GM18861 (cell line): ENCODE results near the gene TENM3.

Experiments used
- ATAC-seq: cut with Tn5 transposase; IDR thresholded peaks from one replicate; pipeline ENCODE4 v1.9.1; 2021; ENCODE audit not compliant: unreplicated experiment

Gene TENM3

DNA sequence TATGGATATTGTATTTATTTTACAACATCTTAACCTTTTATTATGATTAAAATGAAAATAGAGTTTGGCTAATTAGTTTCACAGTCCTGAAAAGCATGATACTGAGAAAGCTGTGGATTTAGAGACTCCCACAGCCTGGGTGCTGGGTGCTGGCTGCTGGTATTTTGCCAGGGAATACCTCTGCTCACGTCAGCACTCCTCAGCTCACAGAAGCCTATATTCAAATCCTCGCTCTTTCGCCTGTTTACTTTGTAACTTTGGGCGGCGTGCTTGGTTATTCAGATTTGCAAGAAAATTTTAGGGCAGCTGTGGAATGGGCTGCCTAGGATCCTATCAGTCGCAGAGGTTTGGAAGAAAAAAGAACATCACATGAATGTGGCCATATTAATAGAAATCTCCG lies 412.1 kb downstream of the TENM3 start:
- no peak for ATAC-seq

DNA sequence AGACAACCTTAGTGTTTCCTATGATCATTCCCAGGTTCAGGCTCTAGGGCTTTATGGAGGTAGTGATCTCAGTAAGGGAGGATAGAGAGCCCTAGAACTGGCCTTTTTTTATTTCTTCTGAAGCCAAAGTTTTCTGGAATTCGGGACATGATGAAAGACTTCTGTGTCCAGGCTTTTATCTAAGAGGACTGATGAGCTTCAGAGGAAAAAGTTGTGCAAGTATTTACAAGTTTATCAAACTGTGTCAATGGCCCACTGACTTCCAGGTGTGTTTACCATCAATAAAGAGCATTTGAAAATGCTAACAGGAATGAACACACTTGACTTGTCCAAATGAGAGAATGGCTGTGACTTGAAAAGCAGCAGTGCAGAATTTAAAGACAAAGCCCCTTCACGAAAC lies 419.3 kb downstream of the TENM3 start:
- no peak for ATAC-seq

DNA sequence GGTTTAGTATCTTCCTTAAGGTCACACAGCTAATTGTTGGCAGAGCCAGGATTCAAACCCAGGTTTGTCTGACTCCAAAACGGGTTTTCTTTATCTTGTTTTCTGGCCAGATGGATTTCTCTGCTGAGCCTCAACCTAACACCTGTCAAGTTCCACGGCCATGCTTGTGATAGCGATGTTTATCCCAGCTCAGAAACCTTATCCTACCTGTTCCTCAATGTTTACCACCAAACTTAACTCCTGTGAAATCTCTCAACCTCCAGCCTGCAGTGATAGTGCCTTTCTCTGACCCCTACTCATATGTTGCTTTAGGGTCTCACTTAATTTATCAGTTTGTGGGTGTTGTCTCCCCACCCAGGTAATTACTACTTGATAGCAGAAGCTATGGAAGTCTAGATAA lies 428.0 kb downstream of the TENM3 start:
- ATAC-seq, result no peak

DNA sequence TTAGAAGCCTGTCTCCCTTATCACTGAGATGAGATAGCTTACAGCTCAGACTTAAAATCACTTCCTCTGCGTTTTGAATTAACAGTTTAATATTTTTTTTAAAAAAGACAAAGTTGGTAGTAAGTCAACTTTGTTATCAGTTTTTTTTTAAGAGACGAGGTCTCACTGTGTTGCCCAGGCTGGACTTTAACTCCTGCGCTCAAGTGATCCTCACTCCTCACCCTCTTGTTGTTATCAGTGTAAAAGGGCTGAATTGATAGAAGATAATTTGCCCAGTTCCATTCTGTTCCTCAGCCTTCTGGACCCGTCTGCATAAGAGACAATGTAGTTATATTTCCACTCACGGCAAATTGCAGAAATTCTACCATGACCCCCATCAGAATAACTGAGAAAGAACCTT lies 428.5 kb downstream of the TENM3 start:
- no peak for ATAC-seq

GRCh38 chr4:182678590-182678989 lies 435.4 kb downstream of the TENM3 start:
- ATAC-seq, result no peak

DNA sequence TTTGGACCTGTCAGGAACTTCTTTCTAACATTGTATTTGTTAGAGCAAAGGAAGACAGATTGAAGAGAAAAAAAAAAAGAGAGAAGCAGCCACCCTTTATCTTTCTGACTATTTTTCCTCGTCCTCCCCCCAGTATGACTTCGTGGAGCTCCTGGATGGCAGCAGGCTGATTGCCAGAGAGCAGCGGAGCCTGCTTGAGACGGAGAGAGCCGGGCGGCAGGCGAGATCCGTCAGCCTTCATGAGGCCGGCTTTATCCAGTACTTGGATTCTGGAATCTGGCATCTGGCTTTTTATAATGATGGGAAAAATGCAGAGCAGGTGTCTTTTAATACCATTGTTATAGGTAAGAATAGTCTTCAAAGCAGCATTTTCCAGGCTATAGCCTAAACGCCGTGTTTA lies 436.3 kb downstream of the TENM3 start:
- no peak for ATAC-seq

GRCh38 chr4:182680234-182680653 lies 437.0 kb downstream of the TENM3 start:
- ATAC-seq, result no peak

- ATAC-seq, result no peak
Measured at GRCh38 chr4:182683661-182684060, 440.5 kb downstream of the TENM3 start.

GRCh38 chr4:182684796-182685195 lies 441.6 kb downstream of the TENM3 start:
- no peak for ATAC-seq

DNA sequence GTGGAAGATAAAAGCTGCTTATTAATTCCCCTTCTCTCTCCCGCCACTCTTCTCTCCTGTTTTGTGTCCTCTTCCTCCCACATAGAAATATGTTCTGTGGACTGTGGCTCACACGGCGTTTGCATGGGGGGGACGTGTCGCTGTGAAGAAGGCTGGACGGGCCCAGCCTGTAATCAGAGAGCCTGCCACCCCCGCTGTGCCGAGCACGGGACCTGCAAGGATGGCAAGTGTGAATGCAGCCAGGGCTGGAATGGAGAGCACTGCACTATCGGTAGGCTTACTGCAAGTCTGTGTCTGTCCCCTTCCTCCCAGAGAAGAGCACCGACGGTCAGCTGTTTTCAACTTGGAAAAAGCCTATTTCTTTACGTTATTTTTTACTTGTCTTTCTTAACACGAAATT lies 444.9 kb downstream of the TENM3 start:
- ATAC-seq, result no peak

GRCh38 chr4:182694551-182694950 lies 451.3 kb downstream of the TENM3 start:
- ATAC-seq, result no peak

DNA sequence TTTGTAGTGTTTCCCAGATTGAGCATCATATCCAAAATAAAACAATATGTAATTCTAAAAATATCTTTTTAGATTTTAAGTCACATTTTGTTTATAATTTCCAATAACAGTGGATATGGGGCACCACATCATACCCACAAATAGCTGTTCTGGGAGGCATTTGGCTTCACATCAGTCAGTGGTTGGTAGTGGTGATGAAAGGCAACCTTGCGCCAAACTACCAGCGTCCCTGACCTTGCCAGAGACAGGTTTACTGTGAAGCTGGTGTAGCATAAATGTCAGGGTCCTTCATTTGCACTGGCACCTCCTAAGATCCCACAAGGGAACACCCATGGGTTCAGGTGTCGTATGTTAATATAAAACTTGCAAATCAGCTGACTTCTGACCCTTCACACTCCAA lies 451.8 kb downstream of the TENM3 start:
- no peak for ATAC-seq

- ATAC-seq, result no peak
Measured at GRCh38 chr4:182695842-182696241, 452.6 kb downstream of the TENM3 start.

GRCh38 chr4:182697094-182697493 lies 453.9 kb downstream of the TENM3 start:
- no peak for ATAC-seq

- no peak for ATAC-seq
Measured at GRCh38 chr4:182698212-182698611, 455.0 kb downstream of the TENM3 start.

- no peak for ATAC-seq
Measured at GRCh38 chr4:182699201-182699600, 456.0 kb downstream of the TENM3 start.

DNA sequence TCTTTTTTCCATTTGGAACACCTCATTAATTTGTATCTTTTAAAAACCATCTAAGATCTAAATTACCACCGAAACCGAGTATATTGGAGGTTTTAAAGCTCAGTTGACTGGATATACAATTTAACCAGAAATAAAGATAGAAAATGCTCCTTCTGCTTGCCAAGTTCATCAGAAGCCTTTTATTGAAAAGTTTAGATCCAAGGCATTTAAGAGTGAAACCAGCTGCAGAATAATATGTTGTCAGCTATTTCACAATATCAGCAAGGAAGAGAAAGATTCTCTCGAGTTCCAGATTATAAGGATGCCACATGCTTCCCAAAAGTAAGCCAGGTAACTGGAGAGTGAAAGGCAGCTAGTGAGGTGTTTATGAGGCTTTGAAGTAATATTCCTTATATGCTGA lies 456.6 kb downstream of the TENM3 start:
- ATAC-seq, result no peak

DNA sequence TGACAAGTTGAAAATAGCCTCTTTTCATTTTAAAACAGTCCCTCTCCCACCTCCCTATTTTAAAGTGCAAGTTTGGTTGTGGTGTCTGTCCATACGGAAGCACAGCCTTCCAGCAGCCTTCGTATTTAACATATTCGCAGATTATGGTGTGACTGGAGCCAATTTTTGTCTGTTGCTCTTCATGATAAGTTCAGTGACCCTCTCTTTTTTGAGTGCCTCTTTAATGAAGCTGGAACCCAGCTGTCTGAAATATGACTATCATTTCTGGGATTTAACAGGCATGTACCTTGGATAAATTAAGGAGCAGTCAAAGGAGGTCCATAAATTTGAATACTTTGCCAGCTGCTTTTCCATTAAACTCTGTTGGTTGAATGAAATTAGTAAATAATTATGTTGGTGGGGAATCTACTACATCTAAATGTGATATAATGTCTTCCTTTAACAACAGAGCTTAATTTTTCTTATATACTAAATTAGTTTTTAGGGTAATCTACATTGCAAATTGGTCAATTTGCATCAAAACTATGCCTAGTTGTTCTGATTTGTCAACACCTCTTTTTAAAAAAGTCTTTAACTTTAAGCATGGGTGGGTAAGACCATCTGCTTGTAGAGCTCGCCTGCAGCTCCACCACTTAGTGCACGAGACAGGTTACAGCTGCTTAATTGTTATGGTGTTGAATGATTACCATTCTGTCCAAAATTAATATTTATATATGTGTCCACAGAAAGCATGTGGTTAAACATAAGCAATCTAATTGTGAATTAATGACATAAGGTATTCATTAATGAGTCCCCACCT lies 457.4 kb downstream of the TENM3 start:
- no peak for ATAC-seq

- ATAC-seq, result no peak
Measured at GRCh38 chr4:182704077-182704476, 460.9 kb downstream of the TENM3 start.

DNA sequence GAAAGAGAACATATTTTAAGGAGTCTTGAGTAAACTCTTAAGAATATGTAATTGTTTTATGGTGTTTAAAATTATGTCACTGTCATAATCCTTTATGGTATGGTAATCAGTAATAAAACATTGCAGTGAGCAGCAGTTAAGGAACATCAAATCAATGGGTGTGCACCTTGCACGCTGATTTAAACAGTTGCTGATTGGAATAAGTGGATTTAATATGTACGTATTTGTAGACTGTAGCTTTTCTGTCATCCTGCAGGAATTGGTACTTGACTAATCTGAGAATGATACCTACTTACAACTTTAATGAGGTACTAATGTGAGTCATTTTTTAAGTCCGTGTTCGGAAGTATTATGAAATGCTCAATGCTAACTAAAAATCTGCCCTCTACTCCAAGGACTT lies 461.7 kb downstream of the TENM3 start:
- no peak for ATAC-seq

GRCh38 chr4:182705389-182705788 lies 462.2 kb downstream of the TENM3 start:
- no peak for ATAC-seq

DNA sequence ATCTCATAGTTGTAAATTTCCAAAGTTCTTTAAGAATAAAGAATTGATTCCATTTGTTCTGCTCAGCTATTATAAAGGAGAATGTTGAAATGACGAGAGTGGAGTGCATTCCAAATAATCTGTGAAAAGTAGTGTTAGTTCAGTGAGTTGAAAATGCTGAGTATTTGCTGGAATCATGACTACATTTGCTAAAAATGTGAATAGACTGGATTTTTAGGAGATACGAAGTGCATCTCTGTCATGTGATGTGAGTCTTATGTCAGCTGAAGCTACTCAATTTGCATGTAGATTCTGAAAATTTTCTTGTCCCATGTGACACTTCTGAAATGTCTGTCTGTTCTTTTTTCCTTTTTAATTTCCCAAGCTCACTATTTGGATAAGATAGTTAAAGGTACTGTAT lies 468.0 kb downstream of the TENM3 start:
- no peak for ATAC-seq

- ATAC-seq, result no peak
Measured at GRCh38 chr4:182715548-182715947, 472.3 kb downstream of the TENM3 start.
